Osteoblast (primary cell): ENCODE measurements around the gene KCMF1. TPM values are rescaled to one million over a fixed set of nuclear protein-coding genes. Genes with fewer than 3 reads are reported as not detected.

Experiments
- DNase-seq: peaks from one replicate; pipeline ENCODE4 v3.0.0; 2011; ENCODE audit warnings: low spot score, mixed read lengths; ENCODE audit not compliant: insufficient read length; ENCODE audit errors: missing footprints
- H2AFZ ChIP-seq: 2 replicates; pipeline ENCODE4 v1.6.0; 2011; ENCODE audit warnings: mild to moderate bottlenecking, low read length
- H3K27ac ChIP-seq: 2 replicates; pipeline ENCODE4 v1.5.1; 2011; ENCODE audit warnings: mild to moderate bottlenecking, low read depth, low read length, moderate library complexity
- H3K27me3 ChIP-seq: 2 replicates; pipeline ENCODE4 v1.6.0; 2012; ENCODE audit warnings: mild to moderate bottlenecking, control low read depth, inconsistent platforms, low read length, moderate library complexity; ENCODE audit not compliant: insufficient read depth
- H3K36me3 ChIP-seq: 2 replicates; pipeline ENCODE4 v1.5.1; 2011; ENCODE audit warnings: mild to moderate bottlenecking, low read length, control low read depth, moderate library complexity; ENCODE audit not compliant: insufficient read depth
- H3K4me1 ChIP-seq: 2 replicates; pipeline ENCODE4 v1.5.1; 2011; ENCODE audit warnings: mild to moderate bottlenecking, low read length, control low read depth, moderate library complexity; ENCODE audit not compliant: insufficient read depth
- H3K4me2 ChIP-seq: 2 replicates; pipeline ENCODE4 v1.6.0; 2011; ENCODE audit warnings: mild to moderate bottlenecking, low read length; ENCODE audit not compliant: insufficient read depth
- H3K4me3 ChIP-seq: fragments of 200-600 bp; sonication (generic); 3 replicates; pipeline ENCODE4 v1.5.1; 2012; ENCODE audit warnings: mild to moderate bottlenecking, low read length, inconsistent platforms; ENCODE audit not compliant: insufficient read depth
- H3K79me2 ChIP-seq: 2 replicates; pipeline ENCODE4 v1.6.0; 2012; ENCODE audit warnings: mild to moderate bottlenecking, low read length, control low read depth, inconsistent platforms; ENCODE audit not compliant: insufficient read depth
- H3K9me3 ChIP-seq: 2 replicates; pipeline ENCODE4 v1.5.1; 2011; ENCODE audit warnings: low read depth, low read length, control low read depth
- H4K20me1 ChIP-seq: 2 replicates; pipeline ENCODE4 v1.6.0; 2012; ENCODE audit warnings: mild to moderate bottlenecking, low read length, control low read depth; ENCODE audit not compliant: insufficient read depth
- CTCF ChIP-seq: IDR thresholded peaks from 2 replicates; pipeline ENCODE4 v1.5.1; 2011; ENCODE audit warnings: mild to moderate bottlenecking, low read depth, low read length, moderate library complexity; ENCODE audit errors: extremely low read depth
- total RNA-seq: library from RNA; depleted of rRNA; stranded (reverse); fragments of >200 nt; gene quantifications from 2 replicates; pipeline ENCODE4 v1.2.3, GENCODE V29; 2012

Gene KCMF1
- total RNA-seq, 1 donor: 74.2 TPM

GRCh38 chr2:85076618-85077274 is 105.8 kb downstream of the KCMF1 start:
- Histone ChIP-seq H4K20me1 (no peaks in the 10 kb centered on the region), H3K4me3 (no peak overlapping the region), H3K36me3 (no peaks in the 10 kb centered on the region), H2AFZ (no peak overlapping the region), H3K4me1 (no peaks in the 10 kb centered on the region), H3K27ac (no peak overlapping the region), H3K9me3 (no peaks in the 10 kb centered on the region), H3K79me2 (no peaks in the 10 kb centered on the region), H3K27me3 (peaks cover 21% of the 10 kb centered on the region), H3K4me2 (no peak overlapping the region)
- peak; percentile 29 for DNase-seq
- TF ChIP-seq CTCF: no peak

GRCh38 chr2:85077859-85078419 is 107.0 kb downstream of the KCMF1 start:
- H3K79me2 ChIP-seq: no peaks in the 10 kb centered on the region
- peaks cover 27% of the 10 kb centered on the region for H3K27me3 ChIP-seq
- H3K27ac ChIP-seq: no peak overlapping the region
- no peak overlapping the region for H3K4me3 ChIP-seq
- H3K36me3 ChIP-seq: no peaks in the 10 kb centered on the region
- DNase-seq: peak; percentile 30
- H3K4me2 ChIP-seq: no peak overlapping the region
- TF ChIP-seq CTCF: no peak
- H3K4me1 ChIP-seq: no peaks in the 10 kb centered on the region
- no peak overlapping the region for H2AFZ ChIP-seq
- no peaks in the 10 kb centered on the region for H4K20me1 ChIP-seq
- no peaks in the 10 kb centered on the region for H3K9me3 ChIP-seq

- Histone ChIP-seq H3K9me3 (no peaks in the 10 kb centered on the region), H3K4me1 (no peaks in the 10 kb centered on the region), H3K4me3 (no peak overlapping the region), H3K79me2 (no peaks in the 10 kb centered on the region), H3K4me2 (no peak overlapping the region), H3K36me3 (no peaks in the 10 kb centered on the region), H4K20me1 (no peaks in the 10 kb centered on the region), H3K27ac (no peak overlapping the region), H2AFZ (no peak overlapping the region), H3K27me3 (peaks cover 27% of the 10 kb centered on the region)
- TF ChIP-seq CTCF: no peak
- DNase-seq: peak; percentile 8
Observed at GRCh38 chr2:85078536-85078935, 107.6 kb downstream of the KCMF1 start.

GRCh38 chr2:85083092-85083491 is 112.1 kb downstream of the KCMF1 start:
- Histone ChIP-seq H2AFZ (no peak overlapping the region), H4K20me1 (no peaks in the 10 kb centered on the region), H3K4me3 (no peak overlapping the region), H3K4me1 (no peaks in the 10 kb centered on the region), H3K27me3 (peaks cover 44% of the 10 kb centered on the region), H3K4me2 (no peak overlapping the region), H3K36me3 (no peaks in the 10 kb centered on the region), H3K9me3 (no peaks in the 10 kb centered on the region), H3K79me2 (no peaks in the 10 kb centered on the region), H3K27ac (no peak overlapping the region)
- TF ChIP-seq CTCF: no peak
- DNase-seq: no peak
